RWPE2 (cell line): Measurements from ENCODE around the gene NECTIN1.

ENCODE experiments used
- ATAC-seq: fragments of 200-7000 bp; cut with Tn5 transposase; 3 replicates; pipeline ENCODE4 v1.9.1; 2021; ENCODE audit warnings: low read depth
- DNase-seq: peaks from one replicate; pipeline ENCODE4 v3.0.0-alpha.2; 2020; ENCODE audit warnings: low spot score
- H3K27ac ChIP-seq: fragments of 450-650 bp; 2 replicates; pipeline ENCODE4 v1.5.1; 2017; ENCODE audit warnings: mild to moderate bottlenecking; ENCODE audit not compliant: poor library complexity, severe bottlenecking
- H3K27me3 ChIP-seq: fragments of 250-450 bp; sonication (Bioruptor Pico); 2 replicates; pipeline ENCODE4 v1.5.1; 2021; ENCODE audit warnings: mild to moderate bottlenecking, moderate library complexity; ENCODE audit not compliant: insufficient read depth, poor library complexity, severe bottlenecking
- H3K36me3 ChIP-seq: fragments of 250-450 bp; sonication (Bioruptor Pico); 2 replicates; pipeline ENCODE4 v1.5.1; 2020; ENCODE audit warnings: low read depth, mild to moderate bottlenecking, moderate library complexity
- H3K4me1 ChIP-seq: fragments of 250-450 bp; sonication (Bioruptor Pico); 2 replicates; pipeline ENCODE4 v1.5.1; 2021; ENCODE audit warnings: mild to moderate bottlenecking, moderate library complexity; ENCODE audit not compliant: insufficient read depth, poor library complexity, severe bottlenecking
- H3K4me3 ChIP-seq: fragments of 250-450 bp; sonication (Bioruptor Pico); 2 replicates; pipeline ENCODE4 v1.5.1; 2021; ENCODE audit warnings: mild to moderate bottlenecking, moderate library complexity; ENCODE audit not compliant: severe bottlenecking
- H3K9me3 ChIP-seq: fragments of 250-450 bp; sonication (Bioruptor Pico); 2 replicates; pipeline ENCODE4 v1.5.1; 2021; ENCODE audit warnings: mild to moderate bottlenecking, moderate library complexity; ENCODE audit not compliant: severe bottlenecking
- TF ChIP-seq, protein P1 (sequence below): fragments of 450-650 bp; IDR thresholded peaks from one replicate; pipeline ENCODE4 v1.5.1; 2017; ENCODE audit warnings: mild to moderate bottlenecking, moderate library complexity; ENCODE audit not compliant: poor library complexity, severe bottlenecking

The NECTIN1 gene

DNA sequence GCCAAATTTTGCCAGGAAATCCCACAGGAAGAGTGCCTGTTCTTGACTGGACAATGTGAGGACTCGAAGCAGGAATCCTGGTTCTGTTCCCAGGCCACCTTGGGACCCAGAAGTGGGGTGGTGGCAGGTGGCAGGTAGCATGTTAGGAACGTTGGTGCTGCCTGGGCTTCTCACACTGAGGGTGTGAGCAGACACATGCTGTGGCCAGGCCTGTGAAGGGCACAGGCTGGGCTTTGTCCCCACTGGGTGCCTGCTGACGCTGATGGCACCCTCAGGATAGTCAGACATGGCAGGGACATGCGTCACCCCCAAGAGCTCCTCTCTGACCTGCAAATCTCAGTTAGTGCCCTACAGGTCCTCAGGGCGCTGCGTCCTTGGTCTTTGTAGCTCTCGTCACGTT is 21.1 kb upstream of the NECTIN1 start:
- no peaks in the 10 kb centered on the region for H3K27me3 ChIP-seq
- no peak for ATAC-seq

DNA sequence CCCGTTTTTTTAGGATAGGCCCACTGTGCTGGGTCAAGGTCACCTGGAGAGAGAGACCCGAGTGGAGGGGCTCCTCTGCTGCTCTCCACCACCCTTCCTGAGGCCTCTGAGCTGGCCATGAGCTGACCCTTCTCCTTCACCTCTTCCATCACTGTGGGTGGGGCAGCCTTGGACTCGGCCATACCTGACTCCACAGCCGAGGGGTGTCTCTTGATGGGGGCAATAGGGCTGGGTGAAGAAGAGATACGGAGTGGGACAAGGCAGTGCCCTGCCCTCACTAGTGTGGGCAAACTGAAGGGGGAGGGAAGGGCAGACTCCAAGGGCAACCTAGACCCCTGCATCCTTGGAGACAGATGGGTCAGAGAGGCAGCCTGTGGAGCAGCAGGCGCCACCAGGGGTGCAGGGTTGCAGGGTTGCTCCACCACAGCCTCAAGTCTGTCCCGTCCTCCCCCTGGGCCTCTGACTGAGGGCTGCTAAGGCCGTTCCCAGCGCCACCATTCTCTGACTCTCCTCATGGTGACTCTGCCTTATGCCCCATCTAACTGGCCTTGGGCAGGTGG is 20.1 kb upstream of the NECTIN1 start:
- Histone ChIP-seq H3K27me3 (no peaks in the 10 kb centered on the region), H3K4me3 (no peak overlapping the region), H3K36me3 (no peaks in the 10 kb centered on the region), H3K9me3 (no peaks in the 10 kb centered on the region), H3K27ac (no peak overlapping the region), H3K4me1 (no peaks in the 10 kb centered on the region)
- no peak for DNase-seq
- TF ChIP-seq, protein P1, sequence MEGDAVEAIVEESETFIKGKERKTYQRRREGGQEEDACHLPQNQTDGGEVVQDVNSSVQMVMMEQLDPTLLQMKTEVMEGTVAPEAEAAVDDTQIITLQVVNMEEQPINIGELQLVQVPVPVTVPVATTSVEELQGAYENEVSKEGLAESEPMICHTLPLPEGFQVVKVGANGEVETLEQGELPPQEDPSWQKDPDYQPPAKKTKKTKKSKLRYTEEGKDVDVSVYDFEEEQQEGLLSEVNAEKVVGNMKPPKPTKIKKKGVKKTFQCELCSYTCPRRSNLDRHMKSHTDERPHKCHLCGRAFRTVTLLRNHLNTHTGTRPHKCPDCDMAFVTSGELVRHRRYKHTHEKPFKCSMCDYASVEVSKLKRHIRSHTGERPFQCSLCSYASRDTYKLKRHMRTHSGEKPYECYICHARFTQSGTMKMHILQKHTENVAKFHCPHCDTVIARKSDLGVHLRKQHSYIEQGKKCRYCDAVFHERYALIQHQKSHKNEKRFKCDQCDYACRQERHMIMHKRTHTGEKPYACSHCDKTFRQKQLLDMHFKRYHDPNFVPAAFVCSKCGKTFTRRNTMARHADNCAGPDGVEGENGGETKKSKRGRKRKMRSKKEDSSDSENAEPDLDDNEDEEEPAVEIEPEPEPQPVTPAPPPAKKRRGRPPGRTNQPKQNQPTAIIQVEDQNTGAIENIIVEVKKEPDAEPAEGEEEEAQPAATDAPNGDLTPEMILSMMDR: no peak
- no peak for ATAC-seq

More for the DNA sequence above, 21.1 kb upstream of the NECTIN1 start:
- no peaks in the 10 kb centered on the region for H3K9me3 ChIP-seq
- no peak for DNase-seq
- H3K4me3 ChIP-seq: no peak overlapping the region
- no peaks in the 10 kb centered on the region for H3K36me3 ChIP-seq
- no peak overlapping the region for H3K27ac ChIP-seq
- no peaks in the 10 kb centered on the region for H3K4me1 ChIP-seq
- TF ChIP-seq, protein P1: no peak

DNA sequence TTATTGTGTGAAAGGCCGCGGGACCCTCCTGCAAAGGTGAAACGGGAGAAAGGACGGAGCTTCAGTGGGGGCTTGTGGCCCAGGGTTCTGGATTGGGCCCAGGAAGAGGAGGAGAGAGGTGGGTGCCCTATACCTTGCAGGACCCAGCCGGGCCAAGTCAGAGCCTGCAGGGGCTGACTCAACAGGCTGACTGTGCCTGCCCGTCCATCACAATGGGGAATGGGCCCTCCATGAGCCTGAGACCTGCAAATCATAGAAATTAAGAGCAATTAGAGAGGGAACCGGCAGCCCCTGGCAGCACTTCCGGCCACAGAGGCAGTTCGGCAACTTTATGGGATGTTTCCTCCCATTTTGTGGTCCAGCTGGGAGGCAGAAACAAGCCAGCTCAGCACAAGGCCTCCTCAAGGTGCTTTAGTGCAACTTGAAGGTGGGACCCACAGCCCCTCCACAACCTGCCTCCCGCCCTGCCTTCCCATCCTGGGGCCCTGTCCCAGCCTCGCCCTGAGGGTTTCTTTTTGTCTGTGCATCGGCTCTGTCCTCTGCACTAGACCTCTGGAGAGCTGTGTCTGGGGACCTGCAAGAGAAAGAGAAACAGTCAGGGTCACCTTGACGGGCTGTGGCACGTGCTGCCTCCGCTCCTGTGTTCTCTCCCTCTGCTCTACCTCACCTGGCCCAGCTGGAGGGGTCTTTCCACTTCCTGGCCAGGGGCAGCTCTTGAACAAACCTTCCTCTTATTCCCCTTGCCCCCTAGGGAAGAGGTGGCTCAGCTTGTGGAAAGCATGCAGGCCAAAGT is 19.1 kb upstream of the NECTIN1 start:
- Histone ChIP-seq H3K27me3 (no peaks in the 10 kb centered on the region), H3K27ac (no peak overlapping the region), H3K4me1 (no peaks in the 10 kb centered on the region), H3K9me3 (no peaks in the 10 kb centered on the region), H3K4me3 (no peak overlapping the region), H3K36me3 (no peaks in the 10 kb centered on the region)
- TF ChIP-seq, protein P1: no peak
- no peak for DNase-seq
- no peak for ATAC-seq

DNA sequence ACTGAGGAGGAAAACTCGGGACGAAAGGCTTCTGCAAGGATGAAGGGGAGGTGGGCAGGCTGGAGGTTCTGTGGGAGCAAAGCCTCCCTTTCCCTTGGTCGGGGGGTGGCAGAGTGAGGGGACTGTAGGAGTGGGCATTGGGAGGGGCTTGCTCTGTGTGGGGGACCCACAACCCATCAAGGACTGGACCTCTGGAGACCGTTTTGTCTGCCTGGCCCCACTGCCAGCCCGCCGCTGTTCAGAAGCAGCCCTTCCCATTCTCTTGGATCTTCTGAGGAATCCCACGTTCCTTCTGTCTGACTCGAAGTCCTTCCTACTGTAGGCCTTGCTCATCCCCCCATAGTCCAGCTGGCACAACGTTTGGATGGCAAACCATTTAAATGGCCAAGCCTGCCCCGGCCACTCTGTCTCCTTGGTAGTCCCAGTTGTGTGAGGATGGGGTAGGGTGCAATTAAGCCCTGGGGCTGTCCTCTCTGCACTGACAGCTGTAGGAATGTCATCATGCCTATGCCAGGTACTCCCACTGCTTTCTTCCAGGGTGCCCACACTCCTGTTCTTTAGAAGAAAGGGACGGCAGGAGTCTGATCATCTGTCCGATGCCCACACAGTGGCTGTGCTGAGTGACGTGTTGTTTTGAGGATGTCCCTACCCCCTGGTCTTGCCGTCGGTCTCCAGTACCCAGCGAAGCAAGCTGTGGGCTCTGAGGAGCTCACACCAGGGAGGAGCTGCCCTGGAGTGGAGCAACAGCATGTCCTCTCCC is 17.0 kb upstream of the NECTIN1 start:
- Histone ChIP-seq H3K4me3 (no peak overlapping the region), H3K27ac (no peak overlapping the region), H3K9me3 (no peaks in the 10 kb centered on the region), H3K4me1 (no peaks in the 10 kb centered on the region), H3K36me3 (no peaks in the 10 kb centered on the region), H3K27me3 (no peaks in the 10 kb centered on the region)
- TF ChIP-seq, protein P1: no peak
- ATAC-seq: no peak
- no peak for DNase-seq
